Pancreas (tissue), 10 donors: ENCODE results near the gene ADRB2. TPM values are rescaled to one million over a fixed set of nuclear protein-coding genes. Genes with fewer than 3 reads are reported as not detected.
A peak's percentile ranks its signal among the peaks of the same experiment; 100 is the strongest.

ENCODE experiments used
- ATAC-seq, 4 donors: fragments of 200-7000 bp; cut with Tn5 transposase; one replicate each; pipeline versions ENCODE4 v1.8.0 to v1.9.1; 2020; ENCODE audit warnings: mild to moderate bottlenecking in 4 of 4, moderate library complexity in 4 of 4
- DNase-seq, 6 donors: peaks; one replicate each; pipeline ENCODE4 v3.0.0-alpha.2; 2020
- FAIRE-seq: peaks from 2 replicates; lab custom pipeline; 2012; peaks lifted over from hg19 to GRCh38; lab: Jason Lieb, UNC
- H3K27ac ChIP-seq, 4 donors: fragments of 200-600 bp; sonication (generic); 1 replicate in 3 of 4; 2 replicates in 1 of 4; pipeline versions ENCODE4 v1.5.0 to v1.8.0; 2020
- H3K27me3 ChIP-seq, 4 donors: fragments of 200-600 bp; one replicate each; pipeline ENCODE4 v1.8.0; 2021
- H3K36me3 ChIP-seq, 3 donors: fragments of 200-600 bp; sonication (generic) in 1 of 3; one replicate each; pipeline versions ENCODE4 v1.5.0 to v1.8.0; 2020 to 2021
- H3K4me1 ChIP-seq, 3 donors: fragments of 200-600 bp; one replicate each; pipeline ENCODE4 v1.8.0; 2021
- H3K4me3 ChIP-seq, 4 donors: fragments of 200-600 bp; sonication (generic) in 2 of 4; one replicate each; pipeline versions ENCODE4 v1.5.0 to v1.8.0; 2020 to 2021
- H3K9me3 ChIP-seq, 4 donors: fragments of 200-600 bp; one replicate each; pipeline ENCODE4 v1.8.0; 2021
- WGBS, 2 donors: extraction: QIAGEN DNeasy Blood & Tissue Kit; methylation state at CpG; one replicate each; pipeline ENCODE4 v1.1.7; 2013; 5-methylcytosine and 5-hydroxymethylcytosine counted together
- intact Hi-C, 3 donors: fragments of 100-400 bp; cut with DNase I; formaldehyde crosslinking; loops; one replicate each; pipeline versions ENCODE4 v1.11.1 to v1.14.2; 2022
- polyA plus RNA-seq, 2 donors: library from polyadenylated mRNA; stranded (reverse); fragments of 200-250 nt; gene quantifications; one replicate each; pipeline ENCODE4 v1.2.3, GENCODE V29; 2013
- total RNA-seq, 6 donors: library from RNA; stranded (reverse); fragmentation: NEBNext Ultra II Directional in 4 of 6; extraction: Animal tissue kit (Norgen Biotek cat#: 25700) in 4 of 6; gene quantifications; one replicate each; pipeline versions ENCODE4 v1.2.1 to v1.2.4, GENCODE V29; 2021 to 2023
- TF ChIP-seq, protein P1 (sequence below), 4 donors: fragments of 200-600 bp; sonication (generic) in 3 of 4; IDR thresholded peaks; one replicate each; pipeline versions ENCODE4 v1.5.0 to v1.8.0; 2021; ENCODE audit warnings: antibody characterized with exemption in 4 of 4
- donor health status: healthy with polysubstance abuse.
- donor health status: DM: no; HTN: no; CAD: no; lungs with moderate emphysema.
- donor health status: DM: no; HTN: no; CAD: no.
- donor health status: control.
- donor health status: control.
- donor health status: Bipolar disorder and iron deficiency.
- donor health status: DM: yes; HTN: yes; CAD: no.
- donor health status: DM: no; HTN: no; CAD: no.
- donor health status: DM: no; HTN: no; CAD: no.
- donor health status: DM: yes; HTN: yes; CAD: no.

The ADRB2 gene
- total and polyA plus RNA-seq, 8 donors: 0.09 to 1.1 (median 0.48) TPM

DNA sequence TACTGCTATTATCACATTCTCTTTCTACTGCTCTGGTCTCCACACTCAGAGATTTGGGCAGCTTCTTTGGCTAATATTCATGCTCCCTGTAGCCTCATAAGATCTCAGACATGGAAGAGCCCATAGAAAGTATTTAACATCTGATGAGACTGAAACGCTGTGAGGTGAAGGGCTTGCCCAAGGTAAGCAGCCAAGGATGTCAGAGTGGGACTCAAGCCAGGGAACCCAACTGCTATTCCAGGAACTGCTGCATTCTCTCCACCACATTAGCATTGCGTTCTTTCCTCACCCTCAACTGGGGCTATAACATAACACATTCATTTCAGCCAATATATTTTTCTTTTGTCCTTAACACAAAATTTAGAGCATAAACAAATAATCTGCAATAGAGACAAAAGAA is 3.8 kb downstream of the ADRB2 start:
- Histone ChIP-seq H3K4me1 (peaks cover 0 to 5% (median 0%) of the 10 kb centered on the region in 3 donors), H3K4me3 (peak overlapping the region in 1 of 4 donors; percentile 61), H3K27ac (no peak overlapping the region), H3K9me3 (no peaks in the 10 kb centered on the region), H3K36me3 (no peaks in the 10 kb centered on the region), H3K27me3 (no peaks in the 10 kb centered on the region)
- FAIRE-seq (no peak), ATAC-seq (no peak), DNase-seq (no peak)
- WGBS, 2 donors: 72 to 73% methylated on average over 2 of the region's 2 CpGs
- TF ChIP-seq, protein P1, sequence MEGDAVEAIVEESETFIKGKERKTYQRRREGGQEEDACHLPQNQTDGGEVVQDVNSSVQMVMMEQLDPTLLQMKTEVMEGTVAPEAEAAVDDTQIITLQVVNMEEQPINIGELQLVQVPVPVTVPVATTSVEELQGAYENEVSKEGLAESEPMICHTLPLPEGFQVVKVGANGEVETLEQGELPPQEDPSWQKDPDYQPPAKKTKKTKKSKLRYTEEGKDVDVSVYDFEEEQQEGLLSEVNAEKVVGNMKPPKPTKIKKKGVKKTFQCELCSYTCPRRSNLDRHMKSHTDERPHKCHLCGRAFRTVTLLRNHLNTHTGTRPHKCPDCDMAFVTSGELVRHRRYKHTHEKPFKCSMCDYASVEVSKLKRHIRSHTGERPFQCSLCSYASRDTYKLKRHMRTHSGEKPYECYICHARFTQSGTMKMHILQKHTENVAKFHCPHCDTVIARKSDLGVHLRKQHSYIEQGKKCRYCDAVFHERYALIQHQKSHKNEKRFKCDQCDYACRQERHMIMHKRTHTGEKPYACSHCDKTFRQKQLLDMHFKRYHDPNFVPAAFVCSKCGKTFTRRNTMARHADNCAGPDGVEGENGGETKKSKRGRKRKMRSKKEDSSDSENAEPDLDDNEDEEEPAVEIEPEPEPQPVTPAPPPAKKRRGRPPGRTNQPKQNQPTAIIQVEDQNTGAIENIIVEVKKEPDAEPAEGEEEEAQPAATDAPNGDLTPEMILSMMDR (IDR thresholded peaks at IDR 0.05): no peak
- intact Hi-C loops: no loop called here

DNA sequence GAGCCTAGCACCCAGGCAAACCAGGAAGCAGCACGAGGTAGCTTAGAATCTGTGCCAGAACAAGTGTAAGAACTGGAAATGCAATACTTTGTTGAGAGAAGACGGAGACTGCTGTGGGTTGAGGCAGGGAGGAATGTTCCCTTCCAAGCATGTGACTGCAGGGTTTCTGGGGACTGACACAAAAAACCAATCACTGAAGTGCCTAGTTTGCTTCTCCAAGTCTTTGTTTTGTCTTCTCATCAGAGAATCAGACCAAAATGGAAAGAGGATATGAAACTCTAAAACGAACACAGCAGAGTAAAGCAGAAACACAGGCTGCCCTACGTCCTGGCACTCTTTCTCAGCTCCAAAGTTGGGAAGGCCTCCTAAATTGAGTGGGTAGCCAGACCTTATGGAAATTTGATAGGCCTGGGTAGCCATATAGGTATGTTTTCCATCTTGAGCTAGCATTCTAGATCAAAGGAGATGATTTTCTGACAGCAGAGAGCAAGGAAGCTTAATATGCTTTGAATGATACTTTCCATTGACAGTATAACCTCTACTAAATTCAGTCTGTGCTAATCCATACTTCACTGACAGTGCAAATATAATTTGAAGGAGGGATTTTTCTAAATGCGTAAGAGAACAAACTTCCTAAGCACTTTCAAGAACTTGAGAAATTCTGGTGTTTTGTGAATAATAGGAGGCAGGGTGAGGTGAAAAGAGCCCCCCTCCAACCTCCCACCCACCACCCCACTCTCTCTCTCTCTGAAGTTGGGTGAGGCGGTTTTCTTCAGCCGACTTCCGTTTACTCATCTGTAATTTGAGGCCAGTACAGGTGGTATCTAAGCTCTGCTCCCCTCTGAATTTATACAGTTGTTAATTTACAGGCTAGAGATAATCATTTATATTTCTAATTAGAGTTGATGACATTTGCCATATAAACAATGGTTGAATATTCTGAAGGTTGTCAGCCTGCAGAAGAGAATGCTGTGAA is 5.5 kb downstream of the ADRB2 start:
- H3K9me3 ChIP-seq: no peaks in the 10 kb centered on the region
- peak in 2 of 4 donors; percentile 35 to 55 for ATAC-seq
- WGBS, 2 donors: 75 to 82% methylated on average over 8 of the region's 8 CpGs
- TF ChIP-seq, protein P1 (IDR thresholded peaks at IDR 0.05): no peak
- H3K4me1 ChIP-seq: no peaks in the 10 kb centered on the region
- H3K36me3 ChIP-seq: no peaks in the 10 kb centered on the region
- DNase-seq: peak in 1 of 6 donors; percentile 37
- no peak overlapping the region for H3K27ac ChIP-seq
- intact Hi-C loops: no loop called here
- no peaks in the 10 kb centered on the region for H3K27me3 ChIP-seq
- no peak overlapping the region for H3K4me3 ChIP-seq
- no peak for FAIRE-seq

DNA sequence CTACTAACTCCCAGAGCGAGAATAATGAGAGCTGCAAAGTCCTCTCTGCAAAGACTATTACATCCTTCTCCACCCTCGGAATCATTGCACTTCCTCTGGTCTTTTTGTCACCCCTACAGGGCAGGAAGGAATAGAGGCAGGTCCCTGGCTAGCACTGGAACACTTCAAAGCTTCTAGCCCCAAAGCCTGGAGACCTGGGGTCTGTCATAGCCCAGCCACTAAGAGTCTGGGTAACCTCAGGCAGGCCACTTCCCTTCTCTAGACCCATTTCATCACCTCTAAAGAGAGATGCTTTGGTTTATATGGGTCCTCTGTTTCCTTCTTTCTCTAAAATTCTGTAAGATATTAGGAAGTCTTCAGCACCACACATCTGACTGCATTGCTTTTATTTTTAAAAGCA is 6.7 kb downstream of the ADRB2 start:
- DNase-seq (no peak), ATAC-seq (no peak), FAIRE-seq (no peak)
- H3K4me3 ChIP-seq: no peak overlapping the region
- H3K36me3 ChIP-seq: no peaks in the 10 kb centered on the region
- no peak overlapping the region for H3K27ac ChIP-seq
- no peaks in the 10 kb centered on the region for H3K4me1 ChIP-seq
- no peaks in the 10 kb centered on the region for H3K9me3 ChIP-seq
- H3K27me3 ChIP-seq: no peaks in the 10 kb centered on the region
- WGBS, 2 donors: 53 to 63% methylated on average over 2 of the region's 2 CpGs
- TF ChIP-seq, protein P1 (IDR thresholded peaks at IDR 0.05): no peak
- intact Hi-C loops: no loop called here

DNA sequence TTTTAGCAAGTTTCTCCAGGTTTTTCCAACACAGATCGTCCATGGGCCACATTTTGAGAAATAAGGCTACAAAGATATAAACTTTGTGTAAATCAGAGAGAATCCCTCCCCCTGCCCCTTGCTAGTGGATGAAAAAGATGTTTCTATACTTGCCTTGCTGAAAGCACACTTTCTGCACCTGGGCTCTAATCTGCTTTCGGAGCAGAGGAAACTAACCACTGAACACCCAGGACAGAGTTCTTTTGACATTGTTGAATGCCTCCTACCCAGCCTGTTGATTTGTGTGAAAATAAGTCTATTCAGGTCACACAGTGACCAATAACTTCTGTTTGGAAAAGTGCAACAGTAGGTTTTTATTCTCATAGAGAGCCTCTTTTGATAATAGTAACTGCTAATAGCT is 7.5 kb downstream of the ADRB2 start:
- no peaks in the 10 kb centered on the region for H3K27me3 ChIP-seq
- no peaks in the 10 kb centered on the region for H3K4me1 ChIP-seq
- no peak overlapping the region for H3K4me3 ChIP-seq
- ATAC-seq: no peak
- FAIRE-seq: no peak
- DNase-seq: no peak
- TF ChIP-seq, protein P1 (IDR thresholded peaks at IDR 0.05): no peak
- no peaks in the 10 kb centered on the region for H3K36me3 ChIP-seq
- intact Hi-C loops: no loop called here
- no peak overlapping the region for H3K27ac ChIP-seq
- no peaks in the 10 kb centered on the region for H3K9me3 ChIP-seq
- WGBS, 2 donors: 86 to 87% methylated on average over 2 of the region's 2 CpGs

DNA sequence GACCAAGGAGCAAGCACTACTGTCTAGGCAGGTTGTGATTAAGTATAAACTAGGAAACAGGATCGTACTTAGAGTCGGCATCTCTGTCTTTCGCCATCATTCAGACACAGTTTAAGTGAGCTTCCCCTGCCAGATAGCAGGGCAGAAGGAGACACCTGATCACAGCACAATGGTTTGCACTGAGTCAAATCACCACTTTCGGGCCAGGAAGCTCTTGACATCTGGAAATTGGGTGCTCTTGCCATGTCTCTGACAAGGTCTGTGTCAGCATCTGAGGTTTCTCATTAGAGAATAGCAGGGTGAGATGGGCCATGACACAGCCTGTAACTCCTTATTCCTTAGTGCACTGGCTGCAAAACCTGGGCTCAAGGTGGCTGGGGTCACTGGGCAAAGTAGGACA is 8.3 kb downstream of the ADRB2 start:
- H3K4me1 ChIP-seq: no peaks in the 10 kb centered on the region
- ATAC-seq: no peak
- H3K36me3 ChIP-seq: no peaks in the 10 kb centered on the region
- 93 to 95% methylated on average over 4 of the region's 4 CpGs for WGBS, 2 donors
- no peaks in the 10 kb centered on the region for H3K9me3 ChIP-seq
- no peaks in the 10 kb centered on the region for H3K27me3 ChIP-seq
- no peak overlapping the region for H3K27ac ChIP-seq
- TF ChIP-seq, protein P1 (IDR thresholded peaks at IDR 0.05): no peak
- no peak for FAIRE-seq
- intact Hi-C loops: no loop called here
- H3K4me3 ChIP-seq: no peak overlapping the region
- DNase-seq: no peak
